ENCODE measurements around the gene SERPINB5.

SERPINB5 gene

DNA sequence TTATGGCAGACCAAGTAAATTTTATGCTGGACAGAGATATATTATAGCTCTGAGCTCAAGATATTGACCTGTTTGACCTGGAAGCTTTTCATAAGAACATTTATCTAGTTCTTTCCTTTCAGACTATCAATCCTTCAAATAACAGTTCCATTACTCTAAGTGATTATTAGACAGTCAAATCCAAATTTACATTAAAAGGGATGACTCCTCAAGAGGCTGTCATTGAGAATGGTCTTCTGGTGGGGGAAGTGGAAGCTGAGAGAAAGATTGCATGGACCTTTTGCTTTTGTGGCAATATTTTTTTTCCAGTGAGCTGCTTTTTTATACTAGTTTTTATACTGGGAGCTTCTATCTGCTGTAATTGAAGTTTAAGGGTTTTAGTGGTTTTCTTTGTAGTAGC lies 50.5 kb downstream of the SERPINB5 start:
- DNase-seq (ENCODE audit: low read depth in 2 of 2): no peak

DNA sequence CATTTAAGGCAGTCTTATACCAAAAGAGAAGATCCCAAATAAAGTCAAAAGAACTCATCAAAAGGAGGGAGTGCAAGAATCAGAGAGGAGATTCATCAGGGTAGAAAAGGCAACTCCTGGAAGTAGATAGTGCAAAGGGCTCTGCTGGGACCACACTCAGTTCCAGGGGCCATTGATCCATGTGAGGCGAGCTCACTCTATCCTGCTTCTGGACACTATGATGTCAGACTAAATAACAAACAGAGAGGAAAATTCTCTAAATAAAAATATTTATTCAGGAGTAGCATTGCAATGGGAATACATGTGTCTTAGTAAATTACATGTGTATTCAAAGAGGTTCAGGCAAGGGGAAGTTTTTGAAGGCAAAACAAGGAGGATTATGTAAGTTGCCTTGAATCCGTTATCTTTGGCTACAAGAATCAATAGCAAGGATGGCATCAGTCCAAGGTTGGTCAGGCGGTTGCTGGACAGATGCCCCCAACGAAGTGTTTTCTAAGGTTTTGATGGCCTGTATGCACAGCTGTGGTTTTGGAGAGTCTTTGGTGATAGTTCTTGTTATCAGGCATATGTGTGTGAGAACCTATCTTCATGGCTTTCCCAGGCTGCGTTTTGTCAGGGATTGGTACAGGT lies 52.2 kb downstream of the SERPINB5 start:
- DNase-seq (ENCODE audit: low read depth in 2 of 2): no peak

DNA sequence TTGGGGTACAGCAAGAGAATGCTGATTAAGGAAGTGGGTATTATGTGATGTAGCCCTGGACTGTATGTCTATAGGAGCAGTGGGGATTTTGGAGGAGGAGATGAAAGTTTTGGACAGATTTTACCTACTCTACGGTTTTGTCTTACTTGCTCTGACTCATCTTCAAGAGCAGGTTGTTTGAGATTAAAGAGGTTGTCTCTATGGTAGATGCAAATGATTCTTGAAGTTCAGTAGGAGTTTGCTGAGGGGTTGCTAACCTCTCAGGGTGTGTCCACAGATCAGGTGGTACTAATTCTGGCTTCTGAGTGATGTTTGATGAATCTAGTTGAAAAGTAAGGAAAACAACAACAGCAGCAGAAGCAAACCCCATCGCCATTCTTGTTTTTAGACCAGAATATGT lies 55.7 kb downstream of the SERPINB5 start:
- no peak for DNase-seq (ENCODE audit: low read depth in 2 of 2)

DNA sequence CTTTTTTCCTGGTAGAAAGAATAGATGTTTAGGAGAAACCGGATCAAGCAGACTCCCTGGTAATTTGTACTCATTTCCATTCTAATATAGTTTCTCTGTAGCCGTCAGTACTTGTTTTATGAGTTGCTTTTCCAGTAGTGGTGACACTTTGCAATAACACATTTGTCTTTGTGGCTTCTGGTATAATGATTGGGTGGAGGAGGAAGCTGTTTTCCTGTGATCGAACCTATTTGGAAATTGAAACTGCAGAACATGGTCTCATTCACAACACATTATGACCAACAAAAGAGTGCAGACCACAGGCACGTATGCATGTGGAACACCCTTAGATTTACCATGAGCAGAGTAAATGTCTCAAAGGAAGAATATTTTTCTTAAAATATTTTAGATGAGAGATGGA lies 57.9 kb downstream of the SERPINB5 start:
- DNase-seq (ENCODE audit: low read depth in 2 of 2): no peak

DNA sequence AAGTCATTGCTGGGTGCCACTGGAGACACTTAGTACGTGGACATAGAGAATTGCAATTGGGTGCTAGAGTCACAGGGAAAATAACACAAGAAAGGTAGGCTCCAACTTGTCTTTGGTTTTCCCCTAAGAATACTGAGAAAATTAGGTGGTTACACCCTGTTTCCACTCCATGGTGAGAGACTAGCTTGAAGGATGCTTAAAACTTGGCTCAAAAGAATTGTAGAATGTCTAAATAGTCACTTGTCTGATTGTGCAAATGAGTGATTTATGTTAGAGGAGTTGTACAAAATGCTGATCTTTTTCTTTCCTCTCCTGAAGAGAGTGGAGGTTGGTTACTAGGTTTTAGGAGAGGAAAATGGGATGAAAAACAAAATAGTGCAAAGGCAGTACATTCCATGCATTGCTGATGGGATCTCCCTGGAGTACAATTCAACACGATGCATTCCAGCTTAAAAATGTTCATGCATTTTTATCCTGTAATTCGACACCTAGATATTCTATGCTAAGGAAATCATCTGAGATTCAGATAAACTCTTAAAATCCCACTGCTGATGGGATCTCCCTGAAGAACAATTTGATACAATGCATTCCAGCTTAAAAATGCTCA lies 63.2 kb downstream of the SERPINB5 start:
- no peak for DNase-seq (ENCODE audit: low read depth in 2 of 2)

DNA sequence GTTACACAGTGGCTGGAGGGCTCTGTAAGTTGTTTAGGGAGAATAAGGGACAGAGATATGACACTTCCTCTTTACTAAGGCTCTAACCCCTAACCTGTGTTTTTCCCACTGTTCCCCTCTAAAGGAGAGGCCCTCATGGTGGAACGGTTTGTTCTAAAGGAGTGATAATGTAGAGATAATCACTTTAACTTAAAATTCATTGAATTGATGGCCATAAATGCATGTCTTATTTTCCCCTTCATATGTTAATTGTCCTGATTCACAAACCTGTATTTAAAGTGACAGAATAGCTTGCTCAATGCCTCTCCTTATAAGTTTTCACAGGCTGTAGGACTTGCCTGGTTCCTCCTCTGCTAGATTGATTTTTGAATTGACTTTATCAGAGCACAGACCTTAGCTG lies 65.3 kb downstream of the SERPINB5 start, which contains the start of gene SERPINB12:
TSS of gene SERPINB12 (plus strand) at position 301 of the 400 bp plus-strand sequence. CDS start 13,791 bp downstream, outside the sequence.
- no peak for DNase-seq (ENCODE audit: low read depth in 2 of 2)

DNA sequence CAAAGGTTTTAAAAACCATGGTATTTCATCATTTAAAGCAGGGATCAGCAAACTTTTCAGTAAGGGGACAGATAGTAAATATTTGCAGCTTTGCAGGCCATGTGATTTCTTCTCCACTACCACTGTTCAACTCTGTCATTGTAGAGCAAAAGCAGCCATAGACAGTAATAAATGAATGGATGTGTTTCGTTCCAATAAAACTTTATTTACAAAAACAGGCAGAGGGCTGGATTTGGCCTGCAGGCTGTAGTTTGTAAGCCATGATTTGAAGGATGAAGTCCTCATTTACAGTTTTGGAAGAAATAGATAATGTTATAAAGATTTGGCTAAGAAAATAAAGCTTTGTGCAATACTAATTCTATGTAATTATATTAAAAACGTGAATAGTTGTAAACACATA lies 67.3 kb downstream of the SERPINB5 start:
- no peak for DNase-seq (ENCODE audit: low read depth in 2 of 2)

DNA sequence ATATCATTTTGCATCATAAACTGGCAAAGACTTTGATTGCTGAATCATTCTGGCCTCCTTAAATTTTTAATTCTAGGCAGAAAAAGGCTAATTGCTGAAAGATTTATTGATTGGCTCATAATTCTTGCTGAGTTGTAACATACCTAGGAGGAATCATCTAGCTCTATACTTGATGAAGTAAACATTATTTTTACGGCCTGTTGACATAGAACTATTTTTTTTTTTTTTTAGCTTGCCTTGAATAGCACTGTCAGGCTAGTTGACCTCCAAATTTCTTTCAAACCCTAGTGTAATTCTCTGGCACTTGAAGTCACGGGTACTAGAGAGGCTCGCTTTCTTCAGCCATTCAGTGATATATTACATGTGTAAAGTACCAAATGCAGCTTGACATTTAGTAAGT lies 68.2 kb downstream of the SERPINB5 start:
- DNase-seq (ENCODE audit: low read depth in 2 of 2): no peak

DNA sequence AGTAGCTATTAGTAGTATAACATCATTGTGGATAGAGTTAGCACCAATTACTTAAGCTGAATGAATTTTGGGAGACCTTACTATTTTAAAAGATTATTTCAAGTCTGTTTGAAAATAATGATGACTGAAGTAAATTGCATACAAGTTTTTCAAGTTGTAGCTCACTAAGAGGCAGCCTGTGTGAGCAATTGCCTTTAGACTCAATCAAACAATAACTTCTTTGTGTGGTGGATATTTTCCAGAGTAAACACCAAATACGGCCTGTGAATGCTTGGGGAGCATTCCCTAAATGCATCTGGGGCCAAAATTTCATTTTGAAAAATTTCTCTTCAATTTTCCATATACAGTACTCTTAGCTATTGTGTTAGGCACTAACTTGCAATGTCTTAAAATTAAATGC lies 73.3 kb downstream of the SERPINB5 start:
- no peak for DNase-seq (ENCODE audit: low read depth in 2 of 2)

DNA sequence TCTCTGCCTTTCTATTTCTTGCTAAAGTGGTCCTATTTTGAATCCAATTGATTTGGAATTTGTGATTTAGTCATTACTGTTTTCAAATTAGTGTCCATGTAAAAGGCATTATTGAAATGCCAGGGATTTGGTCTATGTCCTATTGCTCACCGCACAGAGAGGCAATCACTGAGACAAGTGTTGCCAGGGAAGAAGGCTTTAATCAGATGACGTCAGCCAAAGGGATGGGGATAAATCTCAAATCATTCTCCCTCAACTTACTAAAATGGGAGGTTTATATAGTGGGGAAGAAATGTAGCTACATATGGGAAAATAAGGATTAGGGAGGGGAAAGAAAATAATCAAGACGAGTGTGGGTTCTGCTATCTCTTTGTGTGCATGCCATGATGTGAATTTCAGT lies 75.0 kb downstream of the SERPINB5 start:
- DNase-seq (ENCODE audit: low read depth in 2 of 2): no peak

DNA sequence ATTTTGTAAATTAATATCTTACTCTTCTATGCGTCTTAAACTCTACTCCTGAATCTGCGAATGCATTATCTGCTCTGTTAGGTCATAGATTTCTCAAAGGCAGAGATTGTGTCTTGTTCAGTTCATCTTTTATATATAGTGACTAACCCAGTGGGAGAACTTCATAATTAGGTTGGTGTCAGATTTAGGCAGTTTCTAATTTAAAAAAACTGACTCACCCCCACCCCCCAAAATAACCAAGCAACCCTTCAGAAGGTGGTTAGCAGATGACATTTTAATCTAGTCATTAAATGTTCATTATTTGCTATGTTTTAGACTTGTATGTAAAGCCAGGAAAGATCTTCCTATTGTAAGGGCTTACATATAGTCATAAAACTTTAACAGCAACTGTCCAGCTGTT lies 75.8 kb downstream of the SERPINB5 start:
- no peak for DNase-seq (ENCODE audit: low read depth in 2 of 2)

DNA sequence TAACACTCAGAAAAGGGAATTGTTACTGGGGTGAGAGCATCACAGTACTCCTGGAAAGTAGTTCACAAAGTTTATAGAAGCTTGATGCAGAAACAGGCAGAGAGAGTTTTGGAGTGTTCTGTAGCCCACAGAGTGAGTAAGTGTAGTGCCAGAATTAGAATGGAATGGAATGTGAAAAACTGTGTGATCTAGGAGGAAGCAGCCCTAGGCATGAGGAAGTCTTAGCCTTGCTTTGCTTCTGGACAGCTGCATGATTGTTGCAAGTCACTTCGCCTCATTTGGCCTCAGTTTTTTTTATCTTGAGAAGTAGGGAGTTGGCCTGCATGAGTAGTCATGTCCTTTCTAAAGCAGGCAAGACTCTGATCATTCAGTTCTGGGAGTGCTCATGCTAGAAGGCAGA lies 76.3 kb downstream of the SERPINB5 start:
- no peak for DNase-seq (ENCODE audit: low read depth in 2 of 2)

All from stimulated activated CD8-positive, alpha-beta memory T cell treated with anti-CD3 and anti-CD28 coated beads, Interleukin-7, amount 100 ng/mL, for 1 hour (primary cell).